MM.1S (cell line): ENCODE results near the gene TOP2B.

Experiments used
- CTCF ChIP-seq: fragments of 300-600 bp; sonication (generic); IDR thresholded peaks from 2 replicates; pipeline ENCODE4 v1.5.1; 2016; ENCODE audit warnings: antibody characterized with exemption, low read length, mixed read lengths
- EZH2 ChIP-seq: fragments of 300-600 bp; sonication (generic); optimal IDR thresholded peaks from 2 replicates; pipeline ENCODE3; 2017; ENCODE audit warnings: low read depth, mild to moderate bottlenecking, antibody characterized with exemption, low read length, mixed read lengths
- EZH2phosphoT487 ChIP-seq: fragments of 300-600 bp; sonication (generic); IDR thresholded peaks from 2 replicates; pipeline ENCODE4 v1.6.1; 2018; ENCODE audit warnings: antibody characterized with exemption, low read length

GRCh38 chr3:25578059-25578458 is 86.6 kb downstream of the TOP2B start:
- no peak for TF ChIP-seq CTCF
- no peak for TF ChIP-seq EZH2
- no peak for TF ChIP-seq EZH2phosphoT487
